Neural progenitor cell (in vitro differentiated cells): Measurements from ENCODE around the gene CNP.

Experiments
- EZH2 ChIP-seq: fragments of 200-600 bp; sonication (generic); IDR thresholded peaks from 2 replicates; pipeline ENCODE4 v1.6.1; 2017; ENCODE audit warnings: antibody characterized with exemption, mild to moderate bottlenecking, moderate library complexity
- TF ChIP-seq, protein P1 (sequence below): fragments of 200-600 bp; sonication (generic); IDR thresholded peaks from 2 replicates; pipeline ENCODE4 v1.5.1; 2017; ENCODE audit warnings: antibody characterized with exemption, mild to moderate bottlenecking

DNA sequence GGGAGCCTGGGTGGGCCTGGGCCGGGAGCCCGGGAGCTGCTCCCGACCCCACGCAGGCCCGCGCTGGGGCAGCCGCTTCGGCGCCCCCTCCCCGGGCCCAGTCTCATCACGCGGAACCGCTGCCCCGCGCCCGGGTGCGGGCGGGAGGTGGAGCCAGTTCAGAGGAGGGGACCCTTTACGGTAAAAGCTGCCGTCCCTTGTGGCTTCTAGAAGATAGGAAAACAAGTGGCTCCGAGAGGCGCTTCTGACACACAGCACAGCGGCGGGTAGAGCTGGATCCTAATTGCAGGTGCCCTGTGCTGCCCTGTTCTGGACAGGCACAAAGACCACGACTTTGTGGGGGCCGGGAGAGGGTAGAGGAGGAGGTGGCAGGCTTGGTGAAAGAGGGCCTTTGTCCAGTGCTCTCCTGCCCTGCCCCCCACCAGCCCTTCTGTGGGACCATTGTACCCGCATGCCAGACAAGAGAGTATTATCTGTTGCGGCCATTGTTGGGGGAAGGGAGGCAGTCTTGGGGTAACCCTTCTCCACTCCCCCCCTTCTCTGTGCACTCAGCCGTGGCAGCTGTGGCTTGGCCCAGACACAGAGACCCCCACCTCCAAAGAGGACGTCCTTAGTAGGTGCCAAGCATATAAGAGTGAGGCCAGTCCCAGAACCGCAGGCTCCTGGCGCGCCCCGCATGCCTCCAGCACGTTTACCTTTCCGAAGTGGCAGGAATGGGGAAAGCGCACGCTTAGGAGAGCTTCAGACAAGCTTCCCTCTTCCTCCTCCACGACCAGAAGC, 736 bp downstream of the CNP start:
- TF ChIP-seq, protein P1, sequence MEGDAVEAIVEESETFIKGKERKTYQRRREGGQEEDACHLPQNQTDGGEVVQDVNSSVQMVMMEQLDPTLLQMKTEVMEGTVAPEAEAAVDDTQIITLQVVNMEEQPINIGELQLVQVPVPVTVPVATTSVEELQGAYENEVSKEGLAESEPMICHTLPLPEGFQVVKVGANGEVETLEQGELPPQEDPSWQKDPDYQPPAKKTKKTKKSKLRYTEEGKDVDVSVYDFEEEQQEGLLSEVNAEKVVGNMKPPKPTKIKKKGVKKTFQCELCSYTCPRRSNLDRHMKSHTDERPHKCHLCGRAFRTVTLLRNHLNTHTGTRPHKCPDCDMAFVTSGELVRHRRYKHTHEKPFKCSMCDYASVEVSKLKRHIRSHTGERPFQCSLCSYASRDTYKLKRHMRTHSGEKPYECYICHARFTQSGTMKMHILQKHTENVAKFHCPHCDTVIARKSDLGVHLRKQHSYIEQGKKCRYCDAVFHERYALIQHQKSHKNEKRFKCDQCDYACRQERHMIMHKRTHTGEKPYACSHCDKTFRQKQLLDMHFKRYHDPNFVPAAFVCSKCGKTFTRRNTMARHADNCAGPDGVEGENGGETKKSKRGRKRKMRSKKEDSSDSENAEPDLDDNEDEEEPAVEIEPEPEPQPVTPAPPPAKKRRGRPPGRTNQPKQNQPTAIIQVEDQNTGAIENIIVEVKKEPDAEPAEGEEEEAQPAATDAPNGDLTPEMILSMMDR, result no peak
- no peak for TF ChIP-seq EZH2
